HFF-Myc (cell line): Measurements from ENCODE around the gene UBN1.

Source experiments
- DNase-seq: peaks from one replicate; pipeline ENCODE4 v3.0.0-alpha.2; 2011; ENCODE audit warnings: low read depth; ENCODE audit errors: extremely low read depth
- H3K4me3 ChIP-seq: replicated peaks from 2 replicates; pipeline ENCODE4 v1.5.1; 2011; ENCODE audit warnings: low read depth, mild to moderate bottlenecking, control low read depth, low read length
- TF ChIP-seq, protein P1 (sequence below): IDR thresholded peaks from 2 replicates; pipeline ENCODE4 v1.5.1; 2012; ENCODE audit warnings: mild to moderate bottlenecking, low read depth, low read length, control low read depth; ENCODE audit errors: missing control alignments

The UBN1 gene

DNA sequence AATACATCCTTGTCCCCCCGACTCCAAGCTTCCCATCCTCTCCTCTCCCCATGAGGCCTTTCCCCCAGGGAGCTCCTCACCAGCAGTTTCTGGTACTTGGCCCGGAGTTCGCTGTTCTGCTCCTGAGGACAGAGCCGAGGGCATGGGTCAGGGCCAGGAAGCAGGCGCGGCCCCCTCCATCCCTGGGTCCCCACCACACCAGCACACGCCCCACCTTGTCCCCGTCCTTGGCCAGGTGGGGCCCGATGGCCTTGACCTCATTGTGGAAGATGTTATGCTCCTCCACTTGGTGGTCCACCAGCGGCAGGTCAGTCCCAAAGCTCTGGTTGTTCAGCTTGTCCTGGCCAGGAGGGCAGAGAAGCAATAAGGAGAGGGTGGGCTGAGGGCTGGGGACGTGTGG is 53.5 kb downstream of the UBN1 start:
- TF ChIP-seq, protein P1, sequence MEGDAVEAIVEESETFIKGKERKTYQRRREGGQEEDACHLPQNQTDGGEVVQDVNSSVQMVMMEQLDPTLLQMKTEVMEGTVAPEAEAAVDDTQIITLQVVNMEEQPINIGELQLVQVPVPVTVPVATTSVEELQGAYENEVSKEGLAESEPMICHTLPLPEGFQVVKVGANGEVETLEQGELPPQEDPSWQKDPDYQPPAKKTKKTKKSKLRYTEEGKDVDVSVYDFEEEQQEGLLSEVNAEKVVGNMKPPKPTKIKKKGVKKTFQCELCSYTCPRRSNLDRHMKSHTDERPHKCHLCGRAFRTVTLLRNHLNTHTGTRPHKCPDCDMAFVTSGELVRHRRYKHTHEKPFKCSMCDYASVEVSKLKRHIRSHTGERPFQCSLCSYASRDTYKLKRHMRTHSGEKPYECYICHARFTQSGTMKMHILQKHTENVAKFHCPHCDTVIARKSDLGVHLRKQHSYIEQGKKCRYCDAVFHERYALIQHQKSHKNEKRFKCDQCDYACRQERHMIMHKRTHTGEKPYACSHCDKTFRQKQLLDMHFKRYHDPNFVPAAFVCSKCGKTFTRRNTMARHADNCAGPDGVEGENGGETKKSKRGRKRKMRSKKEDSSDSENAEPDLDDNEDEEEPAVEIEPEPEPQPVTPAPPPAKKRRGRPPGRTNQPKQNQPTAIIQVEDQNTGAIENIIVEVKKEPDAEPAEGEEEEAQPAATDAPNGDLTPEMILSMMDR = no peak
- DNase-seq = no peak
- no peak overlapping the region for H3K4me3 ChIP-seq

DNA sequence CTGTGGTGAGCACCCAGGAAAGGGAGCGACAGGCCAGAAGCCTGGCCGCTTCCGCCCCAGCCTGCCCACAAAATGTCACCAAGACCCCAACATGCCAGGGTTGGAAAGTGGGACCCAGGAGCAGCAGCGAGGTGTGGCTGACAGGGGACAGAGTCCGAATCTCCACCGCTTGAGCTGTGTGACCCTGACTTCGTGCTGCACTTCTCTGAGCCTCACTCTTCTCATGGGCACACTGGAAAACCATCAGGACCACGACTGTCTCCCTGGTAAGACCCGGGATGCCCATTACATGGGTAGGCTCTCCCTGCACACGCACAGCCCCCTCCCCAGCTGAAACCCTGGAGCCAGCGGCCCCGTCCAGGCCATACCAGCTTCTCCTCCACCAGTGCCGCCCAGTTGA is 54.8 kb downstream of the UBN1 start:
- TF ChIP-seq, protein P1 = no peak
- DNase-seq = no peak
- H3K4me3 ChIP-seq = no peak overlapping the region

DNA sequence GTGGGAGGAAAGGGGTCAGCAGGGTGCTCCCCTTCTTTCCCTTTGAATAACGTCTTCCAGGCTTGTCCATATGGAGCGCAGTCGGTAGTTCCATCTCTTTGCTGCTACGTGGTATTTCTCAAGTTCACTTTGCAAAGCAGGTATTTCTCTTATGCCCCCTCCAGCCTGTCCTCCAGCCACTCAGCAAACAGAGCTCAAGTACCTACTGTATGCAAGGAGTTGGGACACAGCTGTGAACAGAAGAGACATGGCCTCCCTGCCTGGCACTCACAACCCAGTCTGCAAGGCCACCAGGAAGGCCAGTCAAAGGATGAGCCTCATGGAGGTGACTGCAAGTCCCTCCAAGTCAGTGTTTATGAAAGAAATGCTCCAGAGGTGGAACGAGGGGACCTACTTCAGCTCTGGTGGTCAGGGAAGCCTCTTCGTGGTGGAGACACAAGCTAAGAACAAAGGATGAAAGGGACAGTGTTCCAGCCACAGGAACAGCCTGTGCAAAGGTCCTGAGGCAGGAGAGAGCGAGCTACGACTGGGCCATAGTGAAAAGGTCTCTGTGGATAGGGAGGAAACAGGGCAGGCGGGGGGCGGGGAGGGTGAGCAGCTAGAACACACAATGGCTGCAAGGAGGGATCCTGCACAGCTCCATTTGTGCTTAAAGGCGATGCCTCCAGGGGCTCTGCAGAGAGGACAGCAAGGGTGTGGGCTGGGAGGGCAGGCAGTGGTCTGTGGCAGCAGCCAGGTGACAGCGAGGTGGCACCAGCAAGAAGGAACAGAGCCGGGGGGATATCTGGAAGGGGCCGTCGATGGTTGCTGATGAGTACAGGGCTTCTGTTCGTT is 57.0 kb downstream of the UBN1 start:
- no peak overlapping the region for H3K4me3 ChIP-seq
- TF ChIP-seq, protein P1 = no peak
- DNase-seq = no peak

DNA sequence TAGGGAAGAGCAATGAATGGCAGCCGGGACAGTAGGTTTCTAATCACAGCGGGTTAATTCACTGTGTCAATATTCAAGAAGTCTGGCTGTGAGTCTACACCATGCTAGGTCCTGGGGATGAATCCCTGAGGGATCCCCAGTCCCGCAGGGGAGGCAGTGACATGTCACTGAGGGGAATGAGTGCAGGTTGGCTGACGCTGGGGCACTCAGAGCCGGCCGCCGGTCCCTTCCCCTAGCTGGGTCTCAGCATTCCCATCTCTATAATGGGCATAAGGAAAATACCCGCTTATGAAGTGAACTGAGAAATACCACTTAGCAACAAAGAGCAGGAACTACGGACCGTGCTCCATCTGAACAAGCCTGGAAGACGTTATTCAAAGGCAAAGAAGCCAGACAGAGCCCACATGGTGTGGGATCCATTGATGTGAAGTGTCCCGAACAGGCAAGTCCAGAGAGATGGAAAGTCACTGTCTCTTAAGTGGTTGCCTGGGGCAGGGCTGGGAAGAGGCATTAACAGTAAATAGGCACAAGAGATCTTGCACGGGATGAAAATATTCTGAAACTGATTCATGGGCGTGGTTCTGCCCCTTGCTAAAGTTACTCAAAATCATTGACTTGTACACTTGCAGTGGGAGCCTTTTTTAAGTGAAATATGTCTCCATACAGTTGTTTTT is 57.8 kb downstream of the UBN1 start:
- TF ChIP-seq, protein P1 = no peak
- H3K4me3 ChIP-seq = no peak overlapping the region
- DNase-seq = no peak

DNA sequence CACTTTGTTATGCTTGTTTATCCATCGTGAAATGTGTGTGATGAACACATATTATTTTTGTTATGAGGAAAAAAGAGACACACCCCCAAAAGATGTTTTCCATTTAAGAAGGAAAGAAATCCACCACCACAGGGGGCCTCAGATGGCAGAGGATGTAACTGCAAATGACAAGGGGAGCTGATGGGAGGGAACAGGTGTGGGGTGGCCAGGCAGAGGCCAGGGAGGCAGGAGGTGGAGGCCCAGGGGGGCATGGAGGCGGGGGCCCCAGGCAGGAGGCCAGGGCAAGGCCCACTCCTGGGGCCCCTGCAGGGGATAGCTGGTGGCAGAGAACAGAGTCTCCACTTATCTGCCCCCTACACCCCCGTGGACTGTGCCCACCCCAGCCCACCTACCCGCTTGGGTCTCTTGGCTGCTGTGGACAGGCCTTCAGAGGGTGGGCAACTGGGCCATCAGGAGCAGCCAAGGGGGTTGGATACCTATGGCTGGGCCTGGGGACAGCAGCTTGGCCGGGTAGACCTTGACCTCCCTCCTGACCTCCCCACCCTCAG is 61.6 kb downstream of the UBN1 start:
- TF ChIP-seq, protein P1 = no peak
- DNase-seq = no peak
- no peak overlapping the region for H3K4me3 ChIP-seq

DNA sequence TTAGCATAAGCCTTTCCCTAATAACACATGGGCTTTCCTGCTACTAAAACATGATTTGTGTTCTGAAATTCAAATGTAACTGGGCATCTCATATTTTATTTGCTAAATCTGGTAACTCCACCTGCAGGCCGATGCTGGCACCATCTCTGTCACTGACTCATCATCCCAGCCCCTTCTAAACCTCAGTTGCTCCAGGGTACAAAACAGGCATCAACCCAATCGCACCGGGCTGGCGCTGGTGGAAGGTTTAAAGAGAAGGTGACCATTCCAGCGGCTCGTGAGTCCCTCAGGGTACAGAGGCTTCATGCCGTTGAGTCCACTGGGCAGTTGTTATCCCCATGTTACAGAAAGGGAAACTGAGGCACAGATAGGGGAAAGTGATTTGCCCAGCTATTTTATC is 62.5 kb downstream of the UBN1 start:
- no peak overlapping the region for H3K4me3 ChIP-seq
- TF ChIP-seq, protein P1 = peak; percentile 5
- DNase-seq = no peak
